GM21360 (cell line): ENCODE data around the gene SNAP25.

Experiments
- ATAC-seq: cut with Tn5 transposase; IDR thresholded peaks from one replicate; pipeline ENCODE4 v1.9.1; 2021; ENCODE audit warnings: mild to moderate bottlenecking, moderate library complexity; ENCODE audit not compliant: unreplicated experiment

Gene SNAP25

GRCh38 chr20:10261702-10262101 is 43.1 kb downstream of the SNAP25 start:
- no peak for ATAC-seq

DNA sequence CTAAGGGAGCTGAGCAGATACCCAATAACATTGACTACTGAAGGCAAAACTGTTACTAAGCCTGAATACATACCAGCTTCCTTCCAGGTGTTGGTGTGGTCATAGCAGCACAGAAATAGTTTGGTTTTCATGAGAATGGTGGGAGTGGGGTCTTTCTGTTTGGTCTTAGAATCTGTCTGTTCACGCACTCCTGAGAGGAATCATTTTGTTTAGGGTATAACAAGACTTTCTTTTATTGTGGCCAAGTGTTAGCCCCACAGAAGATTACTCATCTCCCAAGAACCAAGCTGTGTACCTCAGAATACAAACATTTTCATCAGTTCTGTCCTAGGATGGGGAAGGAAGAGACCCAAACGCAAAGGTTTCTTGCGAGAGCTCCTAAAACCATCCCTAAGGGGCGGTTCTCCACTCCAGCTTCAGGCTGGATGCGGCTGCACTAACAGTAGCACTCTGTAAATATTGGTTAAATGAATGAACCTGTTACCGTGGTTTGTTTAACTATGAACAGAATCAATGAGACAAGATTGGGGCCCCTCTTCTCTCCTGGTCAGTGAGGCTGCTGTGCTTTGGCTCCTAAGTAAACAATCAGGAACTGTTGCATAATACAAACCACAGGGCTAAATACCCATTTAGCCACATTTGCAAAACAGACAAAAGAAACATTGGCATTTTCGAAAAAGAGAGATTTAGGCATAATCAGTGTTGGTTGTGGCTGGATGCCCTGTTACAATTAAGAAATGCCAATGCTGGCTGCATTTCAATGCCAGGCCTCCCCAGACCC is 44.9 kb downstream of the SNAP25 start:
- no peak for ATAC-seq

DNA sequence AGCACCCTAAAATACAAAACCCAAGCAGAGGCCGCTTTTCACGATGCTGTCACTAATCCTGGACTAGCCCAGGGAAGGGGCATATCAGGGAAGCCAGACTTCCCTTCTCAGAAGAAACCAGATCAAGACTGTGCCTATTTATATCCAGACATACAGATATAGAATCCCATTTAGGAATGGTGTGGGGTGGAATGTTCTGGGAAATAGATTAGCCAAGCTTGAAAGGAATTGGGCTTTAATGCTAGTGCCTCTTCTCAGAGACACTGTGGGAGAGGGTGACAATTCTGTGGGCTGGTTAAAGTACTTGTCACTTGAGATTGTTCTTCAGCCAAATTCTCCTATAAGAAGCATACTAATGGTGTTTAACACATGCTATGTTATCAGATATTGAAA is 45.5 kb downstream of the SNAP25 start:
- ATAC-seq: no peak

DNA sequence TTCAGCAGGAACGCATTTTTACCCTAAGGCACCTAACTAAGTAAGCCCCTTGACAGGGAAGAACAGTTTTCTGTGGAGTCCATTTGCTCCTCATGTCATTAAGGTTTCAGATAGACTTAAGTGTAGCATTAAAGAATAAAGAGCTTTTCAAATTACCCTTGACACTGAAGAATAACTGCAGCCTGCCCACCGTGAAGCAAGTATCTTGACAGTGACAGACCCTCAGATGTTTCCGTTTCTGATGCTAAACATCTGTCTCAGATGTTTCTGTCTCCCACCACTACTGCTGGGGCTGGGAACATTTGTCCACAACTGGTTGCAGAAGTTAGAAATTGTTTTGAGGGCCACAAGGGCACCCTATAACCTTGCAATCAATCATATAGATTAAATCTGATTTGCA is 50.0 kb downstream of the SNAP25 start:
- ATAC-seq: no peak

GRCh38 chr20:10270630-10271029 is 52.0 kb downstream of the SNAP25 start:
- ATAC-seq: no peak

DNA sequence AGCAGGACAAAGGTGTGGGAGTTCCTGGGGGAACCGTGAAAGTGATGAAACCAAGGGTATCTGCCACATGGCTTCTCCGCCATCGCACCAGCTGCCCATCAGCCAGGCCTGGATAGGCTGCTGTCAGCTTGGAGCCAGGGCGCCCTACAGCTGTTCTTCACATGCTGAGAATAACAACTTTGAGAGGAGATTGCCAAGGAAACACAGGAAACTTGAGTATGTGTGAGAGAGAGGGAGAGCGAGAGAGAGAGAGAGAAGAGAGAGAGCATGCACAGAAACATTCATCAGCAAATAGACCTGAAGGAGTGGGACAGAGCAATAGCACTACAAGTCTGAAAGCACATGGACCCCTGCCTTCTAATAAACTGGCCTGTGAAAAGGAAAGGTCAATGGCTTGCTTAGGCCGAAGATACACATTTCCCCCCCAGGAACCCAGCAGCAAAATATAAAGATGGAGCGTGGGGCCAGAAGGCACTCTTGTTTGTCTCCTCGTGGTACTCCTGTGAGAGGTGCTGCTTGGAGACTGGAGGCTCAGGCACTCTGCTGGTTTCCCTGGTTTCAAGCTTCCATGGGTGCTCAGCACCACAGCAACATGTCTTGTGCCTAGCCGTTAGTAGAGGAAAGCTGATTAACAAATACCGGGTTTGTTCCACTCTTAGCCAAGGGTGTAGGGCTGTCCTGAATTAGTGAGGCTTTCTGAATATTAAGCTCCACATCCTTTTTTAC is 53.0 kb downstream of the SNAP25 start:
- no peak for ATAC-seq

DNA sequence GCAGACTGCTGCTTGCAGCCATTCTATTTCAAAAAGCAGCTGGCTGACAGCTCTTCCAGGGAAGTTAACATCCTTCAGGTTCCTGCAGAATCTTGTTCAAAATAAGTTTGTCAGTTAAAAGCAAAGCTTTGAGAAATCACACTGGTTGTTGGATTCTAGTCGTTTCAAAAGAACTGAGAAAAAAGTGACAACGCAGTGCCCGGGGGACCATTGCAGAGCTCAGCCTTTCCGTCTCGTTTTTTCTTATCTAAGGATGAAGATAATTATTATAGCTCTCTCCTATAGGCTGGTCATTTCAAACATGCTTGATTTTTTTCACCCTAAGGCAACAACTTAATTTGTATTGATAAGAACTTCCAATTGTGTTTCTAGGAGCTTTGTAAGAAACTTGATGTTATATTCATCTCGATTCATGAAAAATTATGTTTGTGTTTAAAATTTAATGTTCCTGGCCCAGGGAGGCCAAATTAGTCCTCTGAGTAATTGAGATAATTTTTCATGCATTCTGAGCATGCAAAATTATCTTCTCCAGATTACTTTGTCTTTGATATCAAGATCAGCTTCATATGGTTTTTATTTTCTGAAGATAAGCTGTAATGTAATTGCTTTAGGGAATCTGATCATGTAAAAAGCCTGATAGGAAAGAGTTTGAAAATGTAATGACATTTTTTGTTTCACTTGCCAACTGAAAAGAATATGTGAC is 58.4 kb downstream of the SNAP25 start:
- no peak for ATAC-seq

GRCh38 chr20:10277616-10278015 is 59.0 kb downstream of the SNAP25 start:
- ATAC-seq: no peak

DNA sequence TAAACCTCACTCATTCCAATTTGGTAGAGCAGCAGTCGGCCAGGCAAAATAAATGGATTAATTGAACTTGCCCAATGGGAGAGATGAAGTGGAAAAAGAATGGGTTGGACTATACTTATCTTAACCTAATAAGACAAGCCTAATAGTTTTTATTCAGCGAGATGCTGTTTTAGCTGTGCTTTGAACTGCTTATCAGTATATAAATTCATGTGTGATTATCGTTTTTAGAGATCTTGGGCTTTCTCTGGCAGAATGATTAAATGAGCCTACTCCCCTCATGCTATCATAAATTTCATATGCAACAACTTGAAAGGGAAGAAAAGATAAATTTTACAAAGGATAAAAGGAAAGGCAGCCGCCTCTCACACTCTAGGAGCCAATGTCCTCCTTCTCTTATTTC is 59.8 kb downstream of the SNAP25 start:
- no peak for ATAC-seq

DNA sequence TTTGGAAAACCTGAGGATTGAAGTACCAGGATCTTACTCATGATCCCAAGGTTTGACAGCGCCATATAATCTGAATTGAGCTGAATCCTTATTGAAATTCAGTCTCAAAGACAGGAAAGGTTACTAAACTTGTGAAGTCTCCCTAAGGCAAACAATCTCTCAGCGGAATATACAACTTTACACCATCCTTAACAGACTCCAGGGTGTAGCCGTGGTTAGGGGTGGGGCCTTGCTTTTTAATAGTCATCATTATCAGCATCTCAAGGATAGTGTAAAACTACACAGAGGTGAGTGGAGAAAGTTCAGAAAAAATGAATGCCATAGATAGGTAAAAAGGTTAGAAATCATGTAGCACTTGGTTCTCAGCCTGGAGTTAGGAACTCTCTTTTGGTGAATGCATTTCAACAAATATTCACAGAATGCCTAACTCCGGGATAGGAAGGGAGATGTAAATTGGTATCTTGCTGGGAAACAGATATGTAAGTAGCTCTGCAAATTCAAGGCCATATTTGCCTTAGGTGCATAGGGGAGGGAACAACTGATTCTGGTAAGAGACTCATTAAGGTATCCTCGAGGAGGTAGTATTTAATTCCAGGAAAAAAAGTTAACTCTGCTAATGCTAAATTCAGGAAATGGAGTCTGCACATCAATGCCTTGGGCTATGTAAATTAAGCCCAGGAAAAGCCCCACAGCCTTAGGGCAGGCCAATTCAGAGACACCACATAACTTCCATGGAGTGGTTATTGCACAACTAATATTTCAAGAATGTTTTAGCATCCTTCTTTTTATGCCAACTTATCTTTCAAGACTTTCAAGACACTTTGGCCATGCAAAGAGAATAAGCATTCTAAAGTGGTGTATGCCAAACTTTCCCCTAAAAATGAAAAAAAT is 61.6 kb downstream of the SNAP25 start:
- ATAC-seq: no peak

- ATAC-seq: no peak
Measured at GRCh38 chr20:10281911-10282310, 63.3 kb downstream of the SNAP25 start.

GRCh38 chr20:10282979-10283456 is 64.4 kb downstream of the SNAP25 start:
- ATAC-seq: no peak

DNA sequence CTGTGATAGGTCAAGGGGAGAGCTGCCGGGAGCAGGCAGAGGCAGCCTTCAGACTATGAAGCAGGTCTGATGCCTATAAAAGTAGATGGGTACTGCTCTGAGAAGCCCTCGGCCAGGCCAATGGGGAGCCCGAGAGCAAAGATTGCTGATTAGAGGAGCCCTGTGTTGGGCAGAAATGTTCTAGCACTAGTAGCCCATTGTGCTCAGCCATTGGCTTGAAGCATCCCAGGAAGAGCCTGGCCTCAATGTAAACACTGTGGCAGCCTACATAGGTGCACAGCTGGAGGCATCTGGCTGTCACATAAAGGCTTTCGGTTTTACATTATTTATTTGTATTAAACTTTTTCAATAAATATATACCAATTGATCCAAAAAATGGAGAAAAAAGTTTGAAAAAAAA is 67.7 kb downstream of the SNAP25 start:
- ATAC-seq: no peak

- no peak for ATAC-seq
Measured at GRCh38 chr20:10288421-10288820, 69.8 kb downstream of the SNAP25 start.

DNA sequence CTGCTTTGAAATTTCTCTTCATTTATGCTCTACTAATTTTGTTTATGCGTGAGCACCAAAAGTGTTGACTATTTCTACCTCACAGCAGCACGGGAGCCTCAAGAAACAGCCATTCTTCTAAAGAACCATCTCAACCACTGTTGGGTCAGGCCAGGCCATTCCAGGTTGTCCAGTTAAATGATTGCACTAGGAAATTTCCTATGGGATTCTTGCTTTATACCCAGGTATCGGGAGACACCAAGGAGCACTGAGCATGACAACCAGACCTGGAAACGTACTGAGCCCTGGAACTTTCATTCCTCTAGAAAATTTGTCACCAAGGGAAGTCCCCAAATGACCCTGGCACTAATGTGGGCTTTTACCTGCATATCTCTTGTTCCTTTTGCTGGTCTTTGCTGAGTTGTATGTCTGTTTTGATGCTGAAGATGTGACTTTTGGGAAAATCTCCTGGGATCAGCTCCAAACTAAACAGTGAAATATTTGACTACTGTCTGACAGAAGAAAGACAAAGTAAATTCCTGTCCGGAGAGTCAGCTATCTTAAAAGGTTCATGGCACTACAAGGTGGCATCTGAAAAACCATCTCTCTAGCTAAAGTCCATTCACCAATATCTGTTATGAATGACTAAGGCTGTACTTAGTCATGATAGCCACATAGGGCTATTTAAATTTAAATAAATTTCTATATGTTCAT is 70.5 kb downstream of the SNAP25 start:
- no peak for ATAC-seq

- no peak for ATAC-seq
Measured at GRCh38 chr20:10291568-10292248, 73.1 kb downstream of the SNAP25 start.

DNA sequence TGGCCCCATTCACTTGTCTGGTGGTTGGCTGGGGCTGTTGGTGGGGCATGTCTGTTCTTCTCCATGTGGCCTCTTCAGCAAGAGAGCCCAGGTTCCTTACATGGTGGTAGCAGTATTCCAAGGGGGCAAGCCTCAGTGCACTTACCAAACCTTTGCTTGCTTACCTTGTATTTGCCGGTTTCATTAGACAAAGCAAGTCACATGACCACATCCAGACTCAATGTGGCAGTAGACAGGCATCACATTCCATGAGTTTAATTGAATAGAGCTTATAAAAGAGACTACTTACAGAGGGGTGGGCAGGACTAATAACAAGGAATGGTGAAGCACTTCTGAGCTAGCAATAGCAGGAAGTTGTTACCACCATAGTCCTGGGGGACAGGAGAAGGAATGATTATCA is 78.6 kb downstream of the SNAP25 start:
- ATAC-seq: no peak

DNA sequence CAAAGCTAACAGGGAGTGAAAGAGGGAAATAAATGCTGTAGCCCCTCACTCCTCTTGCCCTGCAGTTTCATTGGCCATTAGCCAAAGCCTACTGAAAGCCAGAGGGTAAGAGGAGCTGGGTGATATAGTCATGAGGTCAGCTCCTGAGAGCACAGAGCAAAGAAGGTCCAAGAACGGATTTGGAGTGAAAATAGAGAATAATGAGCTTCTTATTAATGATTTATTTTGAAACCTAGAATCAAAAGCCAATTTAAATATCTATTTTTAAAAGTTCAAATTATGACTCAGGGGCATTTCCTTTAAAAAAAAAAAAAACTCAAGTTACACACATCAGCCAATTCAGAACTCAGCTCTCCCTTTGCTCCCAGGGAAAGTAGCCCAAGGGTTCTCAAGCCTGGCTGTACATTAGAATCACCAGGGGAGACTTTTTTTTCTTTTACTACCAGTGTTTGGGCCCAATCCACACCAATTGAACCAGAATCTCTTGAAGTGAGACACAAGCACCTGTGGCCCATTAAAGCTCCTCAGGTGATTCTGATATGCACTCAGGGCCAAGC is 79.1 kb downstream of the SNAP25 start:
- no peak for ATAC-seq
